Measurements from ENCODE around the gene PUM2.
A peak's percentile ranks its signal among the peaks of the same experiment; 100 is the strongest.
"Not testable (repeated sequence)": the region's sequence is repeated elsewhere in the genome, so short reads cannot be mapped to it uniquely, and the experiment has no call there.

The PUM2 gene

GRCh38 chr2:20367929-20368328, 17.3 kb upstream of the PUM2 start:
- DNase-seq, result not testable (repeated sequence)

- DNase-seq, result peak; percentile 77
These were observed 16.1 kb upstream of the PUM2 start for GRCh38 chr2:20366672-20367116.

- DNase-seq, result peak; percentile 92
These were observed 14.7 kb upstream of the PUM2 start for GRCh38 chr2:20365249-20365817.

- DNase-seq, result no peak
These were observed 12.9 kb upstream of the PUM2 start for GRCh38 chr2:20363578-20363977.

- DNase-seq, result no peak
These were observed 12.2 kb upstream of the PUM2 start for GRCh38 chr2:20362701-20363435.

GRCh38 chr2:20361893-20362292, 11.2 kb upstream of the PUM2 start:
- DNase-seq, result no peak

GRCh38 chr2:20359096-20359495, 8.5 kb upstream of the PUM2 start:
- no peak for DNase-seq

GRCh38 chr2:20357638-20358389, 7.2 kb upstream of the PUM2 start:
- no peak for DNase-seq

- DNase-seq, result no peak
These were observed 5.4 kb upstream of the PUM2 start for GRCh38 chr2:20356042-20356441.

- DNase-seq, result no peak
These were observed 4.5 kb upstream of the PUM2 start for GRCh38 chr2:20355131-20355530.

- no peak for DNase-seq
These were observed 2.8 kb upstream of the PUM2 start for GRCh38 chr2:20353241-20353992.

GRCh38 chr2:20352581-20353216, 2.1 kb upstream of the PUM2 start:
- no peak for DNase-seq

- no peak for DNase-seq
These were observed 1.6 kb upstream of the PUM2 start for GRCh38 chr2:20352230-20352578.

GRCh38 chr2:20351555-20352229, 1.0 kb upstream of the PUM2 start:
- peak; percentile 50 for DNase-seq

- DNase-seq, result peak; percentile 76
These were observed 467 bp downstream of the PUM2 start for GRCh38 chr2:20350041-20350712.

- DNase-seq, result no peak
These were observed 1.1 kb downstream of the PUM2 start for GRCh38 chr2:20349513-20349921.

GRCh38 chr2:20348542-20348941, 2.1 kb downstream of the PUM2 start:
- no peak for DNase-seq

- no peak for DNase-seq
These were observed 3.9 kb downstream of the PUM2 start for GRCh38 chr2:20346565-20347381.

- peak; percentile 34 for DNase-seq
These were observed 7.5 kb downstream of the PUM2 start for GRCh38 chr2:20343128-20343527.

- DNase-seq, result no peak
These were observed 11.6 kb downstream of the PUM2 start for GRCh38 chr2:20339012-20339411.
